ENCODE results near the gene SLIT3. TPM values are rescaled to one million over a fixed set of nuclear protein-coding genes. Genes with fewer than 3 reads are reported as not detected.
"Not testable (repeated sequence)": the region's sequence is repeated elsewhere in the genome, so short reads cannot be mapped to it uniquely, and the experiment has no call there.

Gene SLIT3
- total RNA-seq, 2 experiments from 2014 or later = not detected

DNA sequence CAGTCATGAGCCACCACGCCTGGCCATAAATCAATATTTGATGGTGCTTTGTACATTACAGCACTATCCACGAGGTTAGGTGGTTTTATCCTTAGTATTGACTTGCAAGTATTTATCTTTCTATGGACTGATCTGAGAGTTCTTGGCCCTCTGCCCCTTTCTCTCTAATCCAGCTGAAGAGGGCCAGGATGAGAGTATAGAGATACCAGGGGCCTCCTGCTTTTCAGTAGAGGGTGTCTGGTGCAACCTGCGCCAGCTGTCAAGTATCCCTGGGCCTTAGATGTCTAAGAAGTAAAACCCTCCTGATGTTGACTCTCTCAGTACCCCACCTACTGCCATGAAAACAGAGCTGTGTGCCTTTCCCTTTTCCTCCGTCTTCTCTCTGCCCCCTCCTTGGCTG, 153.4 kb downstream of the SLIT3 start:
- POLR2A ChIA-PET = no interaction called here
- Mint-ChIP-seq H3K27ac (no peak overlapping the region), H3K9me3 (no peaks in the 10 kb centered on the region), H3K27me3 (peaks cover 2% of the 10 kb centered on the region), H3K4me3 (no peak overlapping the region), H3K4me1 (no peaks in the 10 kb centered on the region), H3K36me3 (ENCODE audit: low read depth) (no peaks in the 10 kb centered on the region)
- no peak for DNase-seq
- CTCF ChIA-PET = no interaction called here

DNA sequence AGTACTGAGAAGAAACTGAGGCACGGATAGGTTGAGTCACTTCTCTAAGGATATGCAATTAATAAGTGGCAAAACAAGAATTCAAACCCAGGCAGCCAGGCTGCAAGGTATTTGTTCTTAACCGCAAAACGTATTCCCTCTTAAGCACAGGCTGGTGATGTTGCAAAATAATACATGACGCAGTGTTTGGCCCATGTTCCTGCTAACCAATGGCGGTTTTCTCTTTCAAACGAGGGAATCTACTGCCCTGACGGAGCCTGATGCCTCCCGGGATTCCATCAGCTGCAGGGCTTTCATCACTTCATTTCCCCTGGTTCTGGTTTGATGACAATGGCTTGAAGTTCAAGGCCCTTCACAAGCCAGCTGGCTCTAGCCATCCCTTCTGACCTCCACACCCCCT, 154.8 kb downstream of the SLIT3 start:
- Mint-ChIP-seq H3K4me1 (no peaks in the 10 kb centered on the region), H3K36me3 (ENCODE audit: low read depth) (no peaks in the 10 kb centered on the region), H3K9me3 (no peaks in the 10 kb centered on the region), H3K27me3 (peaks cover 2% of the 10 kb centered on the region), H3K27ac (no peak overlapping the region), H3K4me3 (no peak overlapping the region)
- CTCF ChIA-PET = interaction anchor here (0.6 kb wide), 1 partner anchor 437 kb away, joined by 3 read pairs; the partner anchor contains the start of gene SPDL1
- no peak for DNase-seq
- POLR2A ChIA-PET = no interaction called here

DNA sequence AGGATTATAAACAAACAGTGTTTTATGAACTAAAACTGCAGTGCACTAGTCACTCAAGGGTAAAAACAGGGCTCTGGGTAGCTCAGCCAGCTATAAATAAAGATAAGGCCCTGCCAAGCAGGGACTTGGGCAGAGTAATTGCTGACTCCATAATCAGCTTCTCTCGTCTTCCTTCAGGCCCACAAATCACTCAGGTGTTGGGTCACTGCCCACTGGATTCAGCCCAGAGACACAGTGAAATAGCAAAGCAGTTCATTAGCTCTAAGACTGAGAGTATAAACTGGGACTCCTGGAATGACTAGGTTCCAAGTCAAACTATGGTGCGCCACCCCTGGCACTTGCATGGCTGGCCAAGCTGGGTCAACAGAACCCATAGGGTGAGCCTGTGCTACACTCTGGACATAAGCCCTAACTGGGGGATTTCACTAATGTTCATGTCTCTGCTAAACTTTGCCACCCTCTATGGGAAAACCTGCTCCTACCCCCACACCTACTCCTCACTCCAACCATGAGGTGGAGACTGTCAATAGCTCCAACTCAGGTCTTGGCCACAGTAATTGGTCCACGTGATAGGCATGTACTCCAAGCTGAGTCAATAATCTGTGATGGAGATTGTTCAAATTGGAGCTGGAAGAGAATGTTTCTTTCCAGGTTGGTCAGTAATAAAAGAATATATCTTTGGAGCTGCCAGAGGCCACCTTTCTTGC, 158.5 kb downstream of the SLIT3 start:
- POLR2A ChIA-PET = no interaction called here

DNA sequence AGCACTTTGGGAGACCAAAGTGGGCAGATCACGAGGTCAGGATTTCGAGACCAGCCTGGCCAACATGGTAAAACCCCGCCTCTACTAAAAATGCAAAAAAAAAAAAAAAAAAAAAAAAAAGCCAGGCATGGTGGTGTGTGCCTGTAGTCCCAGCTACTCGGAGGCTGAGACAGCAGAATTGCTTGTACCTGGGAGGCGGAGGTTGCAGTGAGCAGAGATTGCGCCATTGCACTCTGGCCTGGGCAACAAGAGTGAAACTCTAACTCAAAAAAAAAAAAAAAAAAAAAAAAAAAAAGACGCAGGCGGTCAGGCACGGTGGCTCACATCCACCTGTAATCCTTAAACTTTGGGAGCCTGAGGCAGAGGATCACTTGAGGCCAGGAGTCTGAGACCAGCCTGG, 160.7 kb downstream of the SLIT3 start:
- H3K27ac Mint-ChIP-seq; CTCF ChIA-PET; POLR2A ChIA-PET; H3K4me3 Mint-ChIP-seq; H3K36me3 Mint-ChIP-seq (ENCODE audit: low read depth); H3K9me3 Mint-ChIP-seq; DNase-seq; H3K27me3 Mint-ChIP-seq; H3K4me1 Mint-ChIP-seq: not testable (repeated sequence)

More for the DNA sequence above, 158.5 kb downstream of the SLIT3 start:
- H3K9me3 Mint-ChIP-seq = no peaks in the 10 kb centered on the region
- CTCF ChIA-PET = no interaction called here
- DNase-seq = no peak
- H3K27me3 Mint-ChIP-seq = no peaks in the 10 kb centered on the region
- H3K27ac Mint-ChIP-seq = no peak overlapping the region
- no peaks in the 10 kb centered on the region for H3K36me3 Mint-ChIP-seq (ENCODE audit: low read depth)
- H3K4me3 Mint-ChIP-seq = no peak overlapping the region
- H3K4me1 Mint-ChIP-seq = no peaks in the 10 kb centered on the region

DNA sequence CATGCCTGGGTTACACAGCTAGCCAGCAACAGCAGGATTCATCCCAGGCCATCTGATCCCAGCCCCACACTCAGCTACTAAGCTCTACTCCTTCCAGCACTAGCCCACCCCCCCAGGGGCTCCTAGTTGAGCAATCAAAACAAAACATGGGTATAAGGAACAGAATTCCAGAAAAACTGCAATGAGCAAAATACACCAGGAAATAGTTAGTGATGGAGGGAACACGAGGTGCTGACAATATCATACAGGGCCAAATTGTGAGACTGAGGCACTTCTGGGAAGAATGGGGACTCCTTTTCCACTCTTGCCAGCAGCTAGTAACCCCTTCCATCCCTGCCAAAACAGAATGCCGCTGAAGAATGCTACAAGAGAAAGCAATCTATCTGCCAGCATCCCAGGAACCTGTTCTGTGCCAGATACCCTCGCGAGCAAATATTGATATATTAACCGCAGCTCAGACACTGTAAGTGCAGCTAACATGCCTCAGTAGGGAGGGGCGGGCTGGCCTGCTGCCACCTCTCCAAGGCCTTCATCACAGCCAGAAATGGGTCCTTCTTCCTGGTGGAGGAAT, 161.4 kb downstream of the SLIT3 start:
- no peaks in the 10 kb centered on the region for H3K9me3 Mint-ChIP-seq
- CTCF ChIA-PET = no interaction called here
- H3K4me1 Mint-ChIP-seq = no peaks in the 10 kb centered on the region
- no peak overlapping the region for H3K4me3 Mint-ChIP-seq
- POLR2A ChIA-PET = no interaction called here
- no peak for DNase-seq
- no peaks in the 10 kb centered on the region for H3K36me3 Mint-ChIP-seq (ENCODE audit: low read depth)
- H3K27me3 Mint-ChIP-seq = no peaks in the 10 kb centered on the region
- no peak overlapping the region for H3K27ac Mint-ChIP-seq

DNA sequence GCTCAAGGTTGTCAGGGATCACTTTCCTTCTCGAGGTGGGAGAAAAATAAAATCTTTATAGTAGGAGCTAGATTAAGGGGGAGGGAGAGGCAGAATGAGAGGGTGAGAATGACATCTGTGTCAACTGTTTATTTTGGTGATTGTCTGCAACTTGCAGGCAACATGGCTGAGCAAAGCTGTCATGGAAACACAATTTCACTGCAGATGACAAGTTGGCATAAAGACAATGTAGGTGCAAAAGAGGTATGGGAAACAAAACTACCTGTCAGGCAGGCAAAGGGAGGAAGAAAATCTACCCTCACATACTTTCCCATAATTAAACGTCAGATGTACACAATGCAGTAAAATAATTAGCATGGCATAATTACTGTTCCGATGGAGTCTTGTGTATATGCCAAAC, 167.4 kb downstream of the SLIT3 start:
- ChIA-PET POLR2A (no interaction called here), CTCF (no interaction called here)
- no peaks in the 10 kb centered on the region for H3K9me3 Mint-ChIP-seq

DNA sequence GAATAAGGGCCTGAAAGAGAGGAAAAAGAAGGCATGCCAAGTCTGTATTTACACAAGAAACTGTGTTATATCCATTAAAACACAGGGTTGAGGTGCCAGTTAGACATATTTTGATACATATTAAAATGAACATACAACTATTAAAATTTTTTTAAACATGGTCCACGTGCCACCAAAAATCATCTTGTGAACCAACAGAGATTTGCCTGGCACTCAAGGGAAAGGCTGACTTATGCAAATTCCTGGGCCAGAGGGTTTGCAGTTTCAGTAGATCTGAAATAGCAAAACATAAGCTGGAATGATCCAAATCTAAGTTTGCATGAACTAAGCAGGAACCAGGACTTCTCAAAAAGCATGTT, 168.7 kb downstream of the SLIT3 start:
- no peaks in the 10 kb centered on the region for H3K4me1 Mint-ChIP-seq
- no peaks in the 10 kb centered on the region for H3K27me3 Mint-ChIP-seq
- H3K4me3 Mint-ChIP-seq = no peak overlapping the region
- H3K9me3 Mint-ChIP-seq = no peaks in the 10 kb centered on the region
- no peak overlapping the region for H3K27ac Mint-ChIP-seq
- POLR2A ChIA-PET = no interaction called here
- no peaks in the 10 kb centered on the region for H3K36me3 Mint-ChIP-seq (ENCODE audit: low read depth)
- DNase-seq = no peak
- CTCF ChIA-PET = no interaction called here

More for the DNA sequence above, 167.4 kb downstream of the SLIT3 start:
- Mint-ChIP-seq H3K4me3 (no peak overlapping the region), H3K4me1 (no peaks in the 10 kb centered on the region), H3K27ac (no peak overlapping the region), H3K36me3 (ENCODE audit: low read depth) (no peaks in the 10 kb centered on the region), H3K27me3 (no peaks in the 10 kb centered on the region)
- DNase-seq = no peak

DNA sequence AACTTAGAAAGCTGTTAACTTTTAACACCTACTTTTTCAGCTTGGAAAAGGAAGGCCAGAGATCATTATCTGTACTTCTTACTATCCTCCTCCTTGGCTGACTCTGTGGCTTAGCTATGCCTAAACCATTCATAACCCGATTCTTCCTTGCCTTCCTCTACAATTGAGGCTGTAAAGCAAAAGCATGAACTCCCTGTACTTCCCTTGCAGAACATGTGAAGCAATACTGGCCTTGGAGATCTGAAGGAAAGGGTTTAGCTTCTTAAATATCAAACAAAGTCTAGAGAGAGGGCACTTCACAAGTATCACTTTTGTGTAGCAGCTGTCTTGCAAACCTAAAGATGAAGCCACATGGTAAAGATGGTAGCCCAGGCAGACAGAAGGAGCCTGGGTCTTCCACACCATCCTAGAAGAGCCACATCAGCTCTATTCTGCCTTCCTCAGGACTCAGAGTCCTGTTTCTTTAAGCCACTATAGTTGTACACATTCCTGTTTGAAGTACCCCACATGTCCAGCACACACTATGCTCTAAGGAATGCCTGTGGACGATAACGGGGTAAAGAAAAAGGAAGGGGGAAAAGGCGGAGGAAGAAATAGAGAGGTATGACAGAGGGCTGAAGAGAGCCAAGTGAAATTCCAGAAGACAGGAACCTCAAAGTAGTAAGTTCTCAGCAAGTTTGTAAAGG, 169.2 kb downstream of the SLIT3 start:
- H3K36me3 Mint-ChIP-seq (ENCODE audit: low read depth) = no peaks in the 10 kb centered on the region
- no peak for DNase-seq
- CTCF ChIA-PET = no interaction called here
- no peak overlapping the region for H3K4me3 Mint-ChIP-seq
- POLR2A ChIA-PET = no interaction called here
- no peaks in the 10 kb centered on the region for H3K9me3 Mint-ChIP-seq
- no peak overlapping the region for H3K27ac Mint-ChIP-seq
- no peaks in the 10 kb centered on the region for H3K27me3 Mint-ChIP-seq
- no peaks in the 10 kb centered on the region for H3K4me1 Mint-ChIP-seq

DNA sequence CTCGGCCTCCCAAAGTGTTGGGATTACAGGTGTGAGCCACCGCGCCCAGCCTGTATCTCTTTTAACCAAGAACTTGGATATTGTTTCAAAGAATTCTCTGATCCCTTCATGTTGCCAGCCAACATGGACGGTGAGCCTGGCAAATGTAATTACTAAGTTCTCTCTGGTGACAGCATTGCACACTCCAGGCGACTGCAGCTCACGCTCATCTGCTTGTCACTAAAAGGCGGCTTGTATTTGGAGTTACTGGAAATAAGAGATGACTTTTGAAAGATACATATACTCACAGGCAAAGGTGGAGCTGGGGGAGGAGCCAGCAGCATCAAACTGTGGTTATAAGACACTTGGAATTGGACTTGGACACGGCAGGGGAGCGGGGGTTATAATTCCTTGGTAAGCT, 172.3 kb downstream of the SLIT3 start:
- CTCF ChIA-PET = no interaction called here
- POLR2A ChIA-PET = no interaction called here
- Mint-ChIP-seq H3K36me3 (ENCODE audit: low read depth) (no peaks in the 10 kb centered on the region), H3K27ac (no peak overlapping the region), H3K9me3 (no peaks in the 10 kb centered on the region), H3K4me1 (no peaks in the 10 kb centered on the region), H3K27me3 (no peaks in the 10 kb centered on the region), H3K4me3 (no peak overlapping the region)
- DNase-seq = no peak

DNA sequence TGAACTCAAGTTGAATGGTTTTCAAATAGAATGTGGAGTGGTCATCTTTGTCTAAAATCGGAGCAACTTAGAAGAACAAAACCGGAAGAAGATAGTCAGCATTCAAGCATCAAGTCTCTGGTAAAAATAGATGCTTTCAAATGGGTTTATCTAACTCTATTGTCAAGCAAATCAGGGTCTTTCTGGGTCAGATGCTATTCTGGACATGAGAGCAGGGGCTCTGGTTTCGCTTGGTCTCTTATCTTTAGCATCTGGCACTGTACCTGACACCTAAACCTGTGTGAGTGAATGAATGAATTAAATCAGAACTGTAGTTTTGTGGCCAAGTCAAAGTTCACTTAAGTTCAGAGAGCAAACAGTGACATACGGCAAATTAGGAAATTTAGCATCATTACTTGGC, 173.5 kb downstream of the SLIT3 start:
- ChIA-PET CTCF (no interaction called here), POLR2A (no interaction called here)
- H3K4me3 Mint-ChIP-seq = no peak overlapping the region
- no peaks in the 10 kb centered on the region for H3K4me1 Mint-ChIP-seq
- DNase-seq = no peak
- no peaks in the 10 kb centered on the region for H3K36me3 Mint-ChIP-seq (ENCODE audit: low read depth)
- H3K27me3 Mint-ChIP-seq = no peaks in the 10 kb centered on the region
- H3K9me3 Mint-ChIP-seq = no peaks in the 10 kb centered on the region
- H3K27ac Mint-ChIP-seq = no peak overlapping the region

DNA sequence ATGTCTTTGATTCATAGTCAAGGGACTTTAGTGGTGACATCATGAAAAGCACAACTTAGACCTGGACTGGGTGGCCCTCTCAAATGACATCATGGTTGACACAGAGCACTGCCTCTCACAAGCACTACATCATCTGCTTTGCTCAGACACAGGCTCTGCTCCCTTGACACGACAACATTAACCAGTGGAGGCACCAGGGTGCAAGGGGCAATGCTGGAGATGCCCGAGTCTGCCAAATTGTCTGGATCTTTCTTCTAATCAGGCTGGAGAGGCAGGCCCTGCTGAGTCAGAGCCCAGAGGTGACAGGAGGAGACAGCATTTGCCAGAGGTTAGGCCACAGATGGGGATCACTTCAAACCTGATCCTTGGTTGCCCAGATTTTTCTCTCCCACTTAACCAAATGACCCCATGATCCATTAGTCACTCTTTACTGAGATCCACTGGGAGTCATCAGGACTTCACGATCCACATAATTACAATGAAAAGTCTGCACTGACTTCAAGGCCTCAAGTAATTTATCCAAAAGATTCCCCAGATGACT, 174.4 kb downstream of the SLIT3 start:
- Mint-ChIP-seq H3K4me1 (no peaks in the 10 kb centered on the region), H3K27me3 (no peaks in the 10 kb centered on the region), H3K4me3 (no peak overlapping the region), H3K27ac (no peak overlapping the region), H3K9me3 (no peaks in the 10 kb centered on the region), H3K36me3 (ENCODE audit: low read depth) (no peaks in the 10 kb centered on the region)
- ChIA-PET POLR2A (no interaction called here), CTCF (no interaction called here)
- DNase-seq = no peak

DNA sequence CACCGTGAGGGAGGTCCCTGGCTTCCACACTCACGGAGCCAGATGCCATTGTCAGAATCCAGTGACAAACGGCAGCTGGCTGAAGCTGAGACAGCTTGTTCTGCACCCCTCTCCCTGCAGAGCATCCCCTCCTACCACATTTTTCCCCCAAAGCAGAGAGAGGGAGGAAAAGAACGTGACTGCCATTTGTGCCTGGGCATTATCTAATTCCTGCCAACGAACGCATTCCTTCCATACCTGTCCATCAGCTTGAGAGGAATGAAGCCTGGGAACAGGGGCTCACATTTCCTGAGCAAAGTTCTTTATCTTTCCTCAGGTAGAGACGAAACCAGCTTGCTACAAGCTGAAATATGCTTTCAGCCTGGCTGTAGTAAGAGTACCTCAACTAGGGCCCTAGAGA, 175.4 kb downstream of the SLIT3 start:
- POLR2A ChIA-PET = no interaction called here
- DNase-seq = no peak
- no peaks in the 10 kb centered on the region for H3K4me1 Mint-ChIP-seq
- H3K27ac Mint-ChIP-seq = no peak overlapping the region
- no peak overlapping the region for H3K4me3 Mint-ChIP-seq
- CTCF ChIA-PET = no interaction called here
- H3K27me3 Mint-ChIP-seq = no peaks in the 10 kb centered on the region
- no peaks in the 10 kb centered on the region for H3K36me3 Mint-ChIP-seq (ENCODE audit: low read depth)
- no peaks in the 10 kb centered on the region for H3K9me3 Mint-ChIP-seq

DNA sequence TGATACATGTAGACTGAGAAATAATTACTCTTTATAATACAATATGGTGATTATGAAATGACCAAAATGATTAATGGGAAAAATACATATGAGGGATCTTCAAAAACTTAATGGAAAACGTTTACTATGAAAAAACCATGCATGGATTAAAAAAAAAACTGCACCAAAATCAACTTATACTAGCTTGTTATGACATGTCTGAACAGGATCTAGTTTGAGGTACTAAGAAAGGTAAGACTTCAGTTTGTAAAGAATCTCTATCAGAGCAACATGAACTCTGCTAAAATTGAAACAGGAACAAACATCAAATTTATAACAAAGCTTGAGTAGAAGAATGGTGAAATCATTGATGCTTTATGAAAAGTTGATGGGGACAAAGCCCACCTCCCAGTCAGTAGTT, 178.0 kb downstream of the SLIT3 start:
- no peak overlapping the region for H3K4me3 Mint-ChIP-seq

More for the DNA sequence above, 178.0 kb downstream of the SLIT3 start:
- Mint-ChIP-seq H3K9me3 (no peaks in the 10 kb centered on the region), H3K27ac (no peak overlapping the region), H3K36me3 (ENCODE audit: low read depth) (no peaks in the 10 kb centered on the region), H3K4me1 (no peaks in the 10 kb centered on the region), H3K27me3 (no peaks in the 10 kb centered on the region)
- DNase-seq = no peak
- ChIA-PET CTCF (no interaction called here), POLR2A (no interaction called here)
